Activated T-helper 2 cell treated with anti-CD3 and anti-CD28 coated beads, Interferon-gamma antibody, Interleukin-2, Interleukin-4, amounts not matched to agents 10 μg/mL and 5 μg/mL and 100 μg/mL, durations not matched to agents 14 hours and 24 hours and 36 hours (primary cell): Measurements from ENCODE around the gene CCDC195. TPM values are rescaled to one million over a fixed set of nuclear protein-coding genes. Genes with fewer than 3 reads are reported as not detected.
"Not testable (repeated sequence)": the region's sequence is repeated elsewhere in the genome, so short reads cannot be mapped to it uniquely, and the experiment has no call there.

ENCODE experiments used
- DNase-seq: peaks from one replicate; pipeline ENCODE4 v3.0.0; 2021; ENCODE audit warnings: low spot score
- H3K27ac Mint-ChIP-seq: one replicate; pipeline ENCODE4 v1.8.0; 2021; ENCODE audit warnings: mixed read lengths
- H3K27me3 Mint-ChIP-seq: one replicate; pipeline ENCODE4 v1.8.0; 2021; ENCODE audit warnings: low read depth, mixed read lengths
- H3K36me3 Mint-ChIP-seq: one replicate; pipeline ENCODE4 v1.8.0; 2021; ENCODE audit warnings: low read depth, mixed read lengths
- H3K4me1 Mint-ChIP-seq: one replicate; pipeline ENCODE4 v1.8.0; 2021; ENCODE audit warnings: low read depth, mixed read lengths
- H3K4me3 Mint-ChIP-seq: one replicate; pipeline ENCODE4 v1.8.0; 2021; ENCODE audit warnings: low read depth, mild to moderate bottlenecking, moderate library complexity, mixed read lengths
- H3K9me3 Mint-ChIP-seq: one replicate; pipeline ENCODE4 v1.8.0; 2021; ENCODE audit warnings: mixed read lengths
- intact Hi-C: fragments of 100-400 bp; cut with micrococcal nuclease; formaldehyde crosslinking; loops from one replicate; pipeline ENCODE4 v1.15.1; 2023
- total RNA-seq: library from RNA; stranded (reverse); gene quantifications from 2 replicates; pipeline ENCODE4 v1.2.3, GENCODE V29; 2022

CCDC195 gene
- total RNA-seq, 1 donor from 2014 or later = not detected

DNA sequence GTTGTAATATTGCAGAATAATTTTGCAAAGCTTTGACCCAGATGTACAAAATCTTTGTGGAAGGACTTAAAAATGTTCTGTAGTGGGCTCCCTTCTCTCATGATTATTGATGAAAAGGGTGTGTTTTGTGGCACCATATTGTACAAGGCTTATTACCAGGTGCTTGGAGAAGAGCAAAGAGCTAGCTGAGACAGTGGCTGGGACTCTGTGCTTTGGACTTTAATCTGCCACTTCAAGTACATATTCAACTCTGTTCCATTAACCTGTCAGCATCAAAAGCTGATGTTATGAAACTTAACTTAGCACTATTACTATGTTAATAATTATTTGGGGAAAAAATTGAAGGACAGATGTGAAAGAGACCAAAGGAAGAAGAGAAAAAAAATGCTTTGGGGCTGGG, 31.0 kb downstream of the CCDC195 start:
- no peak overlapping the region for H3K27ac Mint-ChIP-seq
- peaks cover 4% of the 10 kb centered on the region for H3K27me3 Mint-ChIP-seq
- intact Hi-C loops = no loop called here
- no peak overlapping the region for H3K4me3 Mint-ChIP-seq
- no peaks in the 10 kb centered on the region for H3K4me1 Mint-ChIP-seq
- DNase-seq = no peak
- no peaks in the 10 kb centered on the region for H3K9me3 Mint-ChIP-seq
- H3K36me3 Mint-ChIP-seq = no peaks in the 10 kb centered on the region

DNA sequence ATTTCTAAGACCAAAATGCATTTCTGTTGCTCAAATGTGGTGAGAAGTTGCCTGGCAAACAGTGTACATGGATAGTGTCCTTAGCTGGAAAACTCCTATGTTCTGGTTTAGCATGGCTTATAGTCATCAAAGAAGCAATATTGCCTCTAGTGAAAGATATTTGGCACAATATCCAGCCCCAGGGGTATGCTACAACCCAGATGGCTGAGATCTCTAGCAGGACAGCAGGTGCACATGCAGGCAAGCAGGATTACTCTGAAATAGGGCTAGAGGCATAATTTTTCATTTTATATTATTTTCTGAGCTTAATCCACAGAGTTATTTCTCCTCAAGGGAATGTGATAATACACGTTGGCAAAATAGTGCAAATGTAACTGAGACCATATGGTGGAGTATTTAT, 34.0 kb downstream of the CCDC195 start:
- H3K4me1 Mint-ChIP-seq = no peaks in the 10 kb centered on the region
- H3K27ac Mint-ChIP-seq = no peak overlapping the region
- H3K4me3 Mint-ChIP-seq = no peak overlapping the region
- H3K9me3 Mint-ChIP-seq = no peaks in the 10 kb centered on the region
- no peak for DNase-seq
- no peaks in the 10 kb centered on the region for H3K36me3 Mint-ChIP-seq
- intact Hi-C loops = no loop called here
- peaks cover 4% of the 10 kb centered on the region for H3K27me3 Mint-ChIP-seq

DNA sequence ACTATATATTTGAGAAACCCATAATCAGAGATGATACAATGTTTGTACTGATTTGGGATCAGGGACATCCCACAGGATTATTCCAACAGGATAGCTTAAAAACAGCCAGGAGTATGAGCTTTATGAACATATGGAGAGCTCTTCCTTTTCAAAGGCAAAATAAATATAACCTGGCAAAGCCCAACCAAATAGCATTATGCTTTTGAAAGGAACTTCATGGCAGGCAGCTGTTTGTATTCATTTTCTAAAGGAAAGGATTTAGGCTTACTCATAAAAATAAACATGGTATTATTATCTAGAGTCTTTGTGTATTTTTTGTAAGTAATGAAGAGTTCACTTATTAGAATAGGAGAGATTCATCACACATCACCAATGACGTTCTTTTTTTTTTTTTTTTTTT, 44.4 kb downstream of the CCDC195 start:
- intact Hi-C loops = no loop called here
- no peaks in the 10 kb centered on the region for H3K9me3 Mint-ChIP-seq
- H3K27ac Mint-ChIP-seq = no peak overlapping the region
- no peak for DNase-seq
- H3K4me1 Mint-ChIP-seq = peaks cover 2% of the 10 kb centered on the region
- no peak overlapping the region for H3K4me3 Mint-ChIP-seq
- no peaks in the 10 kb centered on the region for H3K36me3 Mint-ChIP-seq
- H3K27me3 Mint-ChIP-seq = peaks cover 3% of the 10 kb centered on the region

DNA sequence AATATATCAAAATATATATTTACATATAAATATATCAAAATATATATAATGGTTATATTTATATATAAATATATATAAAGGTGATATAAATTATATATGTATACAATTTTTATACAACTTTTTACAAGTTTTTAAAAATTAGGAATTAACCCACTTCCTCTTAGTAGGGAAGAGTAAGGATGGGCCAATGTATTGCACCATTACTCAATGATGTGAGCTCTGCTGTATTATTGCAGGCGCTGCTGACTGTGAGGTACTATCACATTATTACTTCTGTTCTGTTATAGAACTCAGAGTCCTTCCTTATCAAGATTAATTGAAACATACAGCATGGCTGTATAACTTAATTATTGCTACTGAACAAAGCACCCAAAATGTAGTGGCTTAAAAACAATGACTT, 46.0 kb downstream of the CCDC195 start:
- Mint-ChIP-seq H3K27ac (no peak overlapping the region), H3K9me3 (no peaks in the 10 kb centered on the region), H3K4me3 (no peak overlapping the region), H3K4me1 (peaks cover 2% of the 10 kb centered on the region), H3K36me3 (no peaks in the 10 kb centered on the region), H3K27me3 (peaks cover 3% of the 10 kb centered on the region)
- intact Hi-C loops = no loop called here
- DNase-seq = no peak

DNA sequence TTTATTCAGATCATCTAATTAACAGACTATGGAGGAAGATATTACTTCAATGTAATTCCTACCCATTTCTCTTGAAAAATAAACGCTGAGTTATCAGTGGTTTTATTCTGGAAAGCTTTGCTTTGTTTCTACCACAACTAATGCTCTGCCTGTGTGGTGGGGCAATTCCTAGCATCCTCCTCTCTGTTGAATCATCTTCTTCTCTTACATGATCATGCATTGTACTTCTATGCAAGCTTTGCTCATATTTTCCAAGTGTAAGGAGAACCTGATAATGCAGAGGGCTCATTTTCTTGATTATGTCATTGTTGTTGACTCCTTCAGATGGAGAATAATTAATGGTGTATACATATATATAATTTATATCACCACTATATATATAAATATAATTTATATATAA, 46.7 kb downstream of the CCDC195 start:
- H3K9me3 Mint-ChIP-seq = no peaks in the 10 kb centered on the region

DNA sequence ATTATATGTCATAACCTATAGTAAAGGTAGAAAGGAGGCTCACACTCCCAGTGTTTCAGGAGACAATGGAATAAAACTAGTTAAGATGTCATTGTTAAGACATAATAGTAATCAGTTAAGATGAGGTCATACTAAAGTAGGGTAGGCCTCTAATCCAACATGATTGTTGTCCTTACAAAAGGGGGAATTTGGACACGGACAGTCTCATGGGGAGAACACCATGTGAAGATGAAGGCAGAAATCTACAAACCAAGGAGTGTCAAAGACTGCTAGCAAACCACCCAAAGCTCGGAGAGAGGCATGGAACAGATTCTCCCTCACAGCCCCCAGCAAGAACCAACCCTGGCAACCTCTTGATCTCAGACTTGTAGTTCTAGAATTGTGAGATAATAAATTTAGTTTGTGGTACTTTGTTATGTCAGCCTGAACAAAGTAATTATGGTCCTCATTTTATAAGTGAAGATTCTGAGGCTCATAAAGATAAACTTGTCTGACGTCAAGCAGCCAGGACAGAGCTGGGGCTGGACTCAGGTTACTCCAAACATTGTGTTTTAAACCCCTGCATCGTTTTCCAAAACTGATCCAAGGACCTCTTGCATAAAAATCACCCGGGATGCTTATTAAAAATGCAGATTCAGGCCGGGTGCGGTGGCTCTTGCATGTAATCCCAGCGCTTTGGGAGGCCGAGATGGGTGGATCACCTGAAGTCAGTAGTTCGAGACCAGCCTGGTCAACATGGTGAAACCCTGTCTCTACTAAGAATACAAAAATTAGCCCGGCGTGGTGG, 47.8 kb downstream of the CCDC195 start:
- Mint-ChIP-seq H3K27ac (no peak overlapping the region), H3K4me3 (no peak overlapping the region), H3K9me3 (peaks cover 6% of the 10 kb centered on the region), H3K27me3 (peaks cover 3% of the 10 kb centered on the region), H3K4me1 (peaks cover 2% of the 10 kb centered on the region), H3K36me3 (no peaks in the 10 kb centered on the region)
- intact Hi-C loops = no loop called here
- DNase-seq = no peak

More for the DNA sequence above, 46.7 kb downstream of the CCDC195 start:
- peaks cover 2% of the 10 kb centered on the region for H3K4me1 Mint-ChIP-seq
- intact Hi-C loops = no loop called here
- H3K27ac Mint-ChIP-seq = no peak overlapping the region
- no peak overlapping the region for H3K4me3 Mint-ChIP-seq
- DNase-seq = no peak
- peaks cover 3% of the 10 kb centered on the region for H3K27me3 Mint-ChIP-seq
- H3K36me3 Mint-ChIP-seq = no peaks in the 10 kb centered on the region

DNA sequence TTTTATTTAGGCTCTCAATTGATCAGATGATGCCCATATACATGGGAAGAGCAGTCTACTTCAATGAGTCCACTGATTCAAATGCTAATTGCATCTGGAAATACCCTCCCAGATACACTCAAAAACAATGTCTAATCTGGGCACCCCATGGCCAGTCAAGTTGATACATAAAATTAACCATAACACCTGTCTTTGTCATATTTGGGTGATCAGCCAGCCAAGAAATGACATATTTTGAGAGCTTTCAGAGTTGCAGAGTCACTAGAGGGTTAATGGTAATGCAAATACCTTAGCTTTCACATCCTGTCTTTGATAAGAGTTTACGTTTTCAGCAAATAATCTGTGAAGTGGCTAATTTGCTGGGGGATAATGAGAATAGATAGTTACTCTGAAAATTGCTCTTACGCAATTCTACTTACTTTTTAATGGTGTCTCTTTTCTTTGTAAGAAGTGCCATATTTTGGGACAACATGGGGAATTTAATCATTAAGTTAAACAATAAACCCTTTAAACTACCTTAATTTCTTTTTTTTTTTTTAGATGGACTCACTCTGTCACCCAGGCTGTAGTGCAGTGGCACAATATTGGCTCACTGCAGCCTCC, 49.1 kb downstream of the CCDC195 start:
- DNase-seq = no peak
- H3K27me3 Mint-ChIP-seq = peaks cover 3% of the 10 kb centered on the region
- H3K9me3 Mint-ChIP-seq = peaks cover 10% of the 10 kb centered on the region
- H3K4me3 Mint-ChIP-seq = no peak overlapping the region
- H3K27ac Mint-ChIP-seq = no peak overlapping the region
- peaks cover 2% of the 10 kb centered on the region for H3K4me1 Mint-ChIP-seq
- H3K36me3 Mint-ChIP-seq = no peaks in the 10 kb centered on the region
- intact Hi-C loops = no loop called here

DNA sequence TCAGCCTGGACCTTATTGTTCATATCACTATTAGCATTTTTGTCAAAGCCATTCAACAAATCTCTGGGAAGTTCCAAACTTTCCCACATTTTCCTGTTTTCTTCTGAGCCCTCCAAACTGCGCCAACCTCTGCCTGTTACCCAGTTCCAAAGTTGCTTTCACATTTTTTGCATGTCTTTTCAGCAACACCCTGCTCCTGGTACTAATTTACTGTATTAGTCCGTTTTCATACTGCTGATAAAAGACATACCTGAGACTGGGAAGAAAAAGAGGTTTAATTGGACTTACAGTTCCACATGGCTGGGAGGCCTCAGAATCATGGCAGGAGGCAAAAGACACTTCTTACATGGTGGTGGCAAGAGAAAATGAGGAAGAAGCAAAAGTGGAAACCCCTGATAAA, 52.8 kb downstream of the CCDC195 start:
- H3K27me3 Mint-ChIP-seq, H3K27ac Mint-ChIP-seq, H3K4me1 Mint-ChIP-seq, DNase-seq, intact Hi-C loops, H3K4me3 Mint-ChIP-seq, H3K36me3 Mint-ChIP-seq: not testable (repeated sequence)
- peaks cover 10% of the 10 kb centered on the region for H3K9me3 Mint-ChIP-seq

DNA sequence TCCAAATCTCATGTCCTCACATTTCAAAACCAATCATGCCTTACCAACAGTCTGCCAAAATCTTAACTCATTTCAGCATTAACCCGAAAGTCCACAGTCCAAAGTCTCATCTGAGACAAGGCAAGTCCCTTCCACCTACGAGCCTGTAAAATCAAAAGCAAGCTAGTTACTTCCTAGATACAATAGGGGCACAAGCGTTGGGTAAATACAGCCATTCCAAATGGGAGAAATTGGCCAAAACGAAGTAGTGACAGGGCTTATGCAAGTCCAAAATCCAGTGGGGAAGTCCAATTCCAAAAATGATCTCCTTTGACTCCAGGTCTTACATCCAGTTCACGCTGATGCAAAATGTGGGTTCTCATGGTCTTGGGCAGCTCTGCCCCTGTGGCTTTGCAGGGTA, 54.5 kb downstream of the CCDC195 start:
- H3K4me1 Mint-ChIP-seq, H3K27me3 Mint-ChIP-seq, DNase-seq, H3K27ac Mint-ChIP-seq, H3K4me3 Mint-ChIP-seq, intact Hi-C loops, H3K36me3 Mint-ChIP-seq: not testable (repeated sequence)
- H3K9me3 Mint-ChIP-seq = peaks cover 10% of the 10 kb centered on the region

DNA sequence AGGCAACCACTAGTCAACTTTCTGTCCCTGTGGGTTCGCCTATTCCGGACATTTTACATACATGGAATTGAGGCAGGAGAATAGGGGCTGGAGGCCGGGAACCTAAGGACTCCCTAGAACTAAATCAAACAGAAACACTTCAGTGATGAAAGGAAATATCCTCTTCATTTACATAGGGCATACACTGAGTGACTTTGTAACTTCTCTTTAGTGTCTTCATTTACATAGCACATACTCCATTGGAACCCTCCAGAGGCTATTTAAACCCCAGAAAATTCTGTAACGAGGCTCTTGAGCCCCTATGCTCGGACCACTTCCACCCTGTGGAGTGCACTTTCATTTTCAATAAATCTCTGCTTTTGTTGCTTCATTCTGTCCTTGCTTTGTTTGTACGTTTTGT, 56.5 kb downstream of the CCDC195 start:
- H3K27ac Mint-ChIP-seq = no peak overlapping the region
- H3K36me3 Mint-ChIP-seq = no peaks in the 10 kb centered on the region
- intact Hi-C loops = no loop called here
- H3K4me3 Mint-ChIP-seq = no peak overlapping the region
- no peaks in the 10 kb centered on the region for H3K27me3 Mint-ChIP-seq
- H3K9me3 Mint-ChIP-seq = peaks cover 10% of the 10 kb centered on the region
- no peak for DNase-seq
- H3K4me1 Mint-ChIP-seq = no peaks in the 10 kb centered on the region

DNA sequence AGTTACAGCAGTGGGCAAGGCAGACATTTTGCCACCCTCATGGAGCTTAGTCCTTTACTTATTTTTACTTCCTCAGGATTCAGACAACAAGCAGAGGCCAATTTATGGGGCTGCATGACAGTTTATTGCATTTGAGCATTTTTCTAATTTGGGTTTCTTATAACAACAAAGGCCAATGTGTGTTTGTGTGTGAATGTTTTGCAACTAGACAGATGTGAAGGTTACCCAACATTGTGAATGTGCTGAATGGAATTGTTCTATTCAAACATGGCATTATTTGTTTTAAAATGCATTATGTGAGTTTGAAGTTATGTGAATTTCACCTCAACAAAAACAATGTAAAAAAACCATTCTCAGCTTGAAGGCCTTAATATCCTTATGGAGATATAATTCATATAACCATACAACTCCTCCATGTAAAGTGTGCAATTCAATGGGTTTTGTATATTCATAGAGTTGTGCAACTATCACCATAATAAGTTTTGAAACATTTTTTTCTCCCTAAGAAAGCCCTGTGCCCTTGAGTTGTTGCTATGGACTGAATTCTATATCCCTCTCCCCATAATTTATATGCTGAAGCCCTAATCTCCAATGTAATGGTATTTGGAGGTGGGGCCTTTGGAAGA, 57.3 kb downstream of the CCDC195 start:
- Mint-ChIP-seq H3K36me3 (no peaks in the 10 kb centered on the region), H3K4me1 (no peaks in the 10 kb centered on the region), H3K4me3 (no peak overlapping the region), H3K27me3 (no peaks in the 10 kb centered on the region), H3K27ac (no peak overlapping the region), H3K9me3 (peaks cover 10% of the 10 kb centered on the region)
- intact Hi-C loops = no loop called here
- no peak for DNase-seq

DNA sequence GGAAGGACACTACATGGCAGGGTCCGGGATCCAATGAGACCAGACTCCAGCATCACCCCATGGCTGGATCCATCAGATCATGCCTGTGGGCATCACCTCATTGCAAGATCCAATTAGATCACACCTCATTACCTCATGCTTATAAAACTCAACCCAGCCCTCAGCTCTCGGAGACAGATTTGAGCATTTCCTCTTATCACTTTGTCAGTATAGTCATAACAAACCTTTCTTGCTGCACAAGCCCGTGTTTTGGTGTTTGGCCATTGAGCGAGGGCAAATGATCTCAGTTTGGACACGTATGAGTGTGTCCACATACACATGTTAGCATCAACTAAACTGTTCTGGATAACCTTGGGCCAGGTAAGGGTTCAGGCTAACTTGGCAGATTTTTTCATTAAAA, 58.8 kb downstream of the CCDC195 start:
- H3K9me3 Mint-ChIP-seq = no peaks in the 10 kb centered on the region
- no peaks in the 10 kb centered on the region for H3K4me1 Mint-ChIP-seq
- no peaks in the 10 kb centered on the region for H3K36me3 Mint-ChIP-seq
- no peak overlapping the region for H3K4me3 Mint-ChIP-seq
- no peak for DNase-seq
- intact Hi-C loops = no loop called here
- no peak overlapping the region for H3K27ac Mint-ChIP-seq
- no peaks in the 10 kb centered on the region for H3K27me3 Mint-ChIP-seq

DNA sequence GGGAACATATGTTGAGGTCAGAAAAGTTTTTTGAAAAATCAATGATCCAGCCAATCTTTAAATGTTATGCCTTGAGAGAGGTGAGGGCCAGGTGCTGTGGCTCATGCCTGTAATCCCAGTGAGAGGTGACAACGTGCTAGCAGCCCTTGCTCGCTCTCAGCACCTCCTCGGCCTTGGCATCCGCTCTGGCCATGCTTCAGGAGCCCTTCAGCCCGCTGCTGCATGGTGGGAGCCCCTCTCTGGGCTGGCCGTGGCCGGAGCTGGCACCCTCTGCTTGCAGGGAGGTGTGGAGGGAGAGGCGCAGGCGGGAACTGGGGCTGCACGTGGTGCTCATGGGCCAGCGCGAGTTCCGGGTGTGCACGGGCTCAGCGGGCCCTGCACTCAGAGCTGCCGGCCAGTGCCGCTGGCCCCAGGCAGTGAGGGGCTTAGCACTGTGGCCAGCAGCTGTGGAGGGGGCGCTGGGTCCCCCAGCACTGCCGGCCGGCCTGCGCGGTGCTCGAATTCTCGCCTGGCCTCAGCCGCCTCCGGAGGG, 61.1 kb downstream of the CCDC195 start:
- no peak overlapping the region for H3K4me3 Mint-ChIP-seq
- H3K36me3 Mint-ChIP-seq = no peaks in the 10 kb centered on the region
- no peak for DNase-seq
- intact Hi-C loops = no loop called here
- H3K9me3 Mint-ChIP-seq = no peaks in the 10 kb centered on the region
- H3K27ac Mint-ChIP-seq = no peak overlapping the region
- H3K4me1 Mint-ChIP-seq = peaks cover 2% of the 10 kb centered on the region
- no peaks in the 10 kb centered on the region for H3K27me3 Mint-ChIP-seq
